NCI-H524 (cell line): Measurements from ENCODE around the gene FANCE.
"Not testable (repeated sequence)": the region's sequence is repeated elsewhere in the genome, so short reads cannot be mapped to it uniquely, and the experiment has no call there.

Experiments used
- DNase-seq, 2 experiments: peaks; one replicate each; lab custom pipeline; 2025; lab: John Stamatoyannopoulos, UW

Gene FANCE

GRCh38 chr6:35432291-35432690, 19.8 kb upstream of the FANCE start:
- no peak for DNase-seq

GRCh38 chr6:35432702-35433101, 19.4 kb upstream of the FANCE start:
- not testable (repeated sequence) for DNase-seq

- no peak for DNase-seq
These were observed 16.9 kb upstream of the FANCE start for GRCh38 chr6:35435074-35435837.

GRCh38 chr6:35436071-35436857, 15.9 kb upstream of the FANCE start:
- no peak for DNase-seq

- not testable (repeated sequence) for DNase-seq
These were observed 13.6 kb upstream of the FANCE start for GRCh38 chr6:35438378-35439065.

- no peak for DNase-seq
These were observed 12.8 kb upstream of the FANCE start for GRCh38 chr6:35439308-35439707.

- peak in 1 of 2 experiments; percentile 13 for DNase-seq
These were observed 10.9 kb upstream of the FANCE start for GRCh38 chr6:35441205-35441604.

GRCh38 chr6:35441642-35442041, 10.5 kb upstream of the FANCE start:
- no peak for DNase-seq

GRCh38 chr6:35442693-35443092, 9.4 kb upstream of the FANCE start:
- no peak for DNase-seq

GRCh38 chr6:35443341-35444030, 8.7 kb upstream of the FANCE start:
- DNase-seq: no peak

- DNase-seq: no peak
These were observed 6.4 kb upstream of the FANCE start for GRCh38 chr6:35445691-35446090.

- peak in 1 of 2 experiments; percentile 39 for DNase-seq
These were observed 3.9 kb upstream of the FANCE start for GRCh38 chr6:35448191-35448590.

- peak in 1 of 2 experiments; percentile 73 for DNase-seq
These were observed 2.8 kb upstream of the FANCE start for GRCh38 chr6:35449287-35449881.

GRCh38 chr6:35451354-35452182, 570 bp upstream of the FANCE start:
- DNase-seq: peak in 1 of 2 experiments; percentile 17

- DNase-seq: no peak
These were observed 1.1 kb downstream of the FANCE start for GRCh38 chr6:35453236-35453635.

- no peak for DNase-seq
These were observed 2.4 kb downstream of the FANCE start for GRCh38 chr6:35454391-35455110.

- DNase-seq: peak in 1 of 2 experiments; percentile 13
These were observed 5.8 kb downstream of the FANCE start for GRCh38 chr6:35457907-35458306.

- peak in 1 of 2 experiments; percentile 38 for DNase-seq
These were observed 9.1 kb downstream of the FANCE start for GRCh38 chr6:35461270-35461669.

GRCh38 chr6:35463292-35463691, 11.2 kb downstream of the FANCE start:
- DNase-seq: no peak

- DNase-seq: no peak
These were observed 13.5 kb downstream of the FANCE start for GRCh38 chr6:35465646-35466045.
